ENCODE data around the gene HSPE1. TPM values are rescaled to one million over a fixed set of nuclear protein-coding genes. Genes with fewer than 3 reads are reported as not detected.

The HSPE1 gene
- total RNA-seq (2021; fragmentation: NEBNext Ultra II Directional; extraction: Animal tissue kit (Norgen Biotek cat#: 25700)): 364 and 377 TPM in 2 replicates
- 105 and 206 TPM in 2 replicates for polyA plus RNA-seq (2011; rRNA removed)
- polyA plus RNA-seq (2011; cell fraction: cytosol; rRNA removed): 477 TPM
- polyA plus RNA-seq (2011; cell fraction: nucleus; rRNA removed): 54.2 TPM
- 533 to 920 TPM (median 596 TPM) in 4 replicates for polyA plus RNA-seq (2012, experiment 1 of 2)
- polyA plus RNA-seq (2012, experiment 2 of 2): 303 TPM
- polyA plus RNA-seq (2013, experiment 1 of 2): 740 TPM
- polyA plus RNA-seq (2013, experiment 2 of 2): 786 TPM
- polyA minus RNA-seq (2011; rRNA and poly(A)+ RNA removed): 34.1 and 42.6 TPM in 2 replicates
- 53.6 TPM for polyA minus RNA-seq (2011; cell fraction: cytosol; rRNA and poly(A)+ RNA removed)
- polyA minus RNA-seq (2011; cell fraction: nucleus; rRNA and poly(A)+ RNA removed): 61.9 TPM
- long read RNA-seq, experiment 1, transcript HSPE1-201 (4 exons, 950 nt): major isoform, 561 of 734 reads
- long read RNA-seq, experiment 1, partial matches to known transcripts: 135 of 734 reads
- long read RNA-seq, experiment 1, other reads (novel, unspliced or antisense): 29 of 734 reads
- long read RNA-seq, experiment 2, transcript HSPE1-201 (4 exons, 950 nt): major isoform, 14 of 27 reads
- long read RNA-seq, experiment 2, partial matches to known transcripts: 7 of 27 reads
- long read RNA-seq, experiment 2, other reads (novel, unspliced or antisense): 6 of 27 reads

GRCh38 chr2:197499594-197500502 is at the start of gene HSPE1, which contains the start of gene HSPD1:
Gene HSPE1 (plus strand): TSS chr2:197500379. CDS start chr2:197500437, 58 bp downstream.
Gene HSPD1 (minus strand): TSS chr2:197499840. CDS start chr2:197498848, 992 bp downstream.
- Histone ChIP-seq H3K27ac (ENCODE audit: low read depth, low read length) (peak within 1 kb of the TSS; percentile 92), H2AFZ (ENCODE audit: low read length) (no peak within 1 kb of the TSS), H3K4ac (replicated peaks; ENCODE audit: insufficient read length, low read depth, low read length) (peak within 1 kb of the TSS; percentile 94), H3K18ac (ENCODE audit: extremely low read depth, low read length) (peak within 1 kb of the TSS; percentile 86), H4K91ac (replicated peaks; ENCODE audit: insufficient read length, low read length) (peak within 1 kb of the TSS; percentile 81), H3K79me1 (ENCODE audit: low read depth, low read length) (0 out of 2 replicates have a peak, but pooled peaks cover 2% of the 10 kb centered on the region), H3K14ac (ENCODE audit: insufficient read length) (no peak within 1 kb of the TSS), H3K56ac (replicated peaks; ENCODE audit: insufficient read length, low read depth, low read length) (peak within 1 kb of the TSS; percentile 83), H3K4me3 (ENCODE audit: extremely low read depth in 1 of 4, insufficient read depth in 2 of 4, low read depth in 3 of 4, low read length in 4 of 4) (peak within 1 kb of the TSS; percentile 85 to 94 (median 90)), H2BK12ac (ENCODE audit: low read depth, low read length) (no peak within 1 kb of the TSS; the same call in none of the 2 replicates), H2BK15ac (ENCODE audit: low read length) (no peak within 1 kb of the TSS), H2BK20ac (ENCODE audit: low read length) (peak within 1 kb of the TSS; percentile 13; the same call in 1 of the 2 replicates), H3K9ac (replicated peaks in 1 of 4; ENCODE audit: extremely low read depth in 1 of 4, low read depth in 3 of 4, low read length in 3 of 4) (peak within 1 kb of the TSS; percentile 80 to 99 (median 88)), H3K79me2 (ENCODE audit: control insufficient read depth in 1 of 2, insufficient read depth in 2 of 2, low read length in 2 of 2) (peaks cover 50 to 90% of the 10 kb centered on the region in 2 experiments), H3K9me3 (ENCODE audit: insufficient read depth in 2 of 2, low read depth in 1 of 2, low read length in 1 of 2) (no peaks in the 10 kb centered on the region), H2BK120ac (replicated peaks; ENCODE audit: low read depth, low read length) (no peak within 1 kb of the TSS), H2BK5ac (ENCODE audit: low read depth, low read length) (peak within 1 kb of the TSS; percentile 93), H3K4me1 (replicated peaks in 1 of 4; ENCODE audit: control insufficient read depth in 3 of 4, insufficient read depth in 4 of 4, low read length in 3 of 4) (peaks cover 2 to 7% (median 4%) of the 10 kb centered on the region in 4 experiments; a peak in 5 of 7 replicates), H4K5ac (ENCODE audit: insufficient read length, low read depth, low read length) (peak within 1 kb of the TSS; percentile 75), H3K23me2 (ENCODE audit: low read depth, low read length) (peaks cover 4% of the 10 kb centered on the region; the same call in 1 of the 2 replicates), H4K8ac (ENCODE audit: extremely low read depth, insufficient read depth, low read length) (peak within 1 kb of the TSS; percentile 96), H3K23ac (ENCODE audit: insufficient read length) (no peak within 1 kb of the TSS), H3K27me3 (replicated peaks in 1 of 4; ENCODE audit: control insufficient read depth in 3 of 4, extremely low read depth in 1 of 4, insufficient read depth in 3 of 4, low read length in 3 of 4) (no peaks in the 10 kb centered on the region), H3K36me3 (ENCODE audit: control insufficient read depth in 2 of 4, insufficient read depth in 4 of 4, low read length in 3 of 4) (peaks cover 18 to 76% (median 45%) of the 10 kb centered on the region in 4 experiments), H3K4me2 (ENCODE audit: insufficient read depth in 1 of 2, low read depth in 2 of 2, low read length in 2 of 2) (peak within 1 kb of the TSS; percentile 61 to 66), H2AK5ac (ENCODE audit: low read depth, low read length) (0 out of 2 replicates have a peak within 1 kb of the TSS, but pooled peaks have one; percentile 67), H4K20me1 (replicated peaks in 1 of 2; ENCODE audit: control insufficient read depth in 1 of 2, insufficient read depth in 2 of 2, low read length in 2 of 2) (peaks cover 11 to 21% of the 10 kb centered on the region in 2 experiments)
- POLR2A ChIA-PET (ENCODE audit: partially characterized antibody): interaction anchor here (0.7 to 15.2 kb wide), 39 partner anchors 7 to 287 kb away, joined by 3 to 270 read pairs (median 5); partner anchors contain the start of genes COQ10B, MARS2, MOB4 and RFTN2
- CTCF ChIA-PET (ENCODE audit: partially characterized antibody): interaction anchor here (1.1 to 1.6 kb wide), 4 partner anchors 8 to 116 kb away, joined by 3 to 5 read pairs (median 4); no protein-coding TSS in a partner anchor
- FAIRE-seq (no peak), DNase-seq (ENCODE audit: low read depth in 1 of 2, low spot score in 2 of 2) (peak; percentile 95 to 96)
- 2% methylated on average over 72 of the region's 104 CpGs; no CpG with 5 or more reads in 1 of the 2 experiments for WGBS, 2 experiments (ENCODE audit: extremely low coverage in 1 of 2, insufficient coverage in 1 of 2, insufficient read length in 1 of 2, insufficient replicate concordance in 2 of 2, low coverage in 1 of 2, low lambda C conversion rate in 2 of 2, missing lambda C conversion rate in 1 of 2)
- TF ChIP-seq EP300 (IDR thresholded peaks at IDR 0.05; ENCODE audit: borderline replicate concordance in 1 of 2, low read depth in 2 of 2, low read length in 2 of 2) (peak in 1 of 2 experiments; percentile 37; a peak in 1 of 3 replicates), KDM5A (IDR thresholded peaks at IDR 0.05; ENCODE audit: low read length) (0 out of 2 replicates have a peak, but pooled peaks have one; percentile 14), POLR2AphosphoS5 (IDR thresholded peaks at IDR 0.05; ENCODE audit: low read depth, low read length) (peak; percentile 98), HDAC2 (IDR thresholded peaks at IDR 0.05; ENCODE audit: borderline replicate concordance in 1 of 2, low read depth in 2 of 2, low read length in 2 of 2) (0 out of 4 replicates have a peak, but pooled peaks of 1 of the 2 experiments have one; percentile 4), KDM1A (IDR thresholded peaks at IDR 0.05; ENCODE audit: borderline replicate concordance, low read length) (0 out of 2 replicates have a peak, but pooled peaks have one; percentile 7), FOSL1 (IDR thresholded peaks at IDR 0.05; ENCODE audit: insufficient read depth, low read depth, low read length) (no peak)
